ENCODE results near the gene THSD7A. TPM values are rescaled to one million over a fixed set of nuclear protein-coding genes. Genes with fewer than 3 reads are reported as not detected.

The THSD7A gene
- polyA plus RNA-seq, 1 donor (not counting 4 experiments of a cell fraction or from before 2014, with no cell fraction given): not detected

DNA sequence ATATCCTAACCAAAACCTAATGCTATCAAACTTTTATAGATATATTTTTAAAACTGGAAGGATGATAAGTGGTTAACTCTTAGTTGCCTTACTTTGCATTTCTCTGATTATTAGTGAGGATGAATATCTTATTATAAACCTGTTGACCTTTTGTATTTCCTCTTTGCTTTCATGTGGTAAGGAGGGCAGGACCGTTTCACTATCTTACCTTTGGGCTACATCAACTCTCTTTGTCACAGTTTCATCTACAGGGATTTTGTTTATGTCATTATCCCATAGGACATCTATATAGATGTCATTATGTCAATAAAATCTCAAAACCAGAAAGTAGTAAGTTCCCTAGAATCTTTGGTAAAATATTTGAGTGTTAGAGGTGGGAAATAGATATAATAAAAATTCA is 219.3 kb downstream of the THSD7A start:
- no peaks in the 10 kb centered on the region for H3K79me2 ChIP-seq (ENCODE audit: control insufficient read depth, insufficient read depth, low read length)
- dilution Hi-C loops (cut with MboI; ENCODE audit: extremely low pct_ligation_motif_present, low sequenced_read_pairs): no loop called here

DNA sequence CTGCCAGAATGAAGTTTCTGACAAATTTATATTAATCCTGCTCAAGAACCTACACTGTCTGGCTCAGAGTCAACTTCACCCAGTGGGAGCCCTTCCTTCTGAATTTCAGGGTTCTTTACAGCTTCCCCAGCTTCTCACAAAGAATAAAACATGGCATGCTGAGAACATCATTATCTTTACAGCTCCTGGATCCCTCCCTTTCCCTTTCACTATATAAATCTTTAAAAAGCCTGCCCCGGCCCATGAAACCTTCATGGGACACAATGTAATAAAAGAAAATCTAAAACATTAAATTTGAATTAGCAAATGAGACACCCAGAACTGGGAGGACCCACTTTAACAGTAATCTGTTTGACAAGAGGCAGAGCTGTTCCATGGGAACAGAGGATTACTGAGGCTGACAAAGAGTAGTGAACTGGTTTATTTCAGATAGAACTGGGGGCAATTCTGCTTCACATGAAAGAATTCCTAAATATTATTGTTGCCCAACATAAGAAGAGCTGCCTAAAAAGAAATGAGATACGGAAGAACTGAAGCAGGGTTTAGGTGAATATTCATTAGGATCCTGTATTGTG is 222.8 kb downstream of the THSD7A start:
- Histone ChIP-seq H2AFZ (ENCODE audit: control insufficient read depth, low read length) (no peak overlapping the region), H3K4me1 (ENCODE audit: control insufficient read depth, extremely low read depth, insufficient read depth, low read length) (no peaks in the 10 kb centered on the region), H3K4me3 (ENCODE audit: control insufficient read depth in 2 of 3, extremely low read depth in 1 of 3, insufficient read depth in 2 of 3, low read depth in 1 of 3, low read length in 3 of 3) (no peak overlapping the region), H3K79me2 (ENCODE audit: control insufficient read depth, insufficient read depth, low read length) (no peaks in the 10 kb centered on the region), H3K27ac (ENCODE audit: control insufficient read depth, insufficient read depth, low read length) (no peak overlapping the region), H3K9ac (ENCODE audit: control insufficient read depth, extremely low read depth, insufficient read depth, low read length) (no peak overlapping the region), H3K4me2 (ENCODE audit: control insufficient read depth, extremely low read depth, insufficient read depth, low read depth, low read length) (no peak overlapping the region), H3K36me3 (ENCODE audit: control insufficient read depth in 2 of 2, extremely low read depth in 1 of 2, insufficient read depth in 2 of 2, low read length in 2 of 2) (no peaks in the 10 kb centered on the region), H3K9me3 (ENCODE audit: control insufficient read depth, low read depth, low read length) (no peaks in the 10 kb centered on the region), H4K20me1 (ENCODE audit: control insufficient read depth, extremely low read depth, insufficient read depth, low read length) (no peaks in the 10 kb centered on the region), H3K9me1 (ENCODE audit: control insufficient read depth, extremely low read depth, insufficient read depth, low read length) (no peaks in the 10 kb centered on the region), H3K27me3 (ENCODE audit: control insufficient read depth, extremely low read depth, insufficient read depth, low read length) (no peaks in the 10 kb centered on the region)
- FAIRE-seq: no peak
- TF ChIP-seq EZH2 (IDR thresholded peaks at IDR 0.05; ENCODE audit: low read length): no peak
- TF ChIP-seq, protein P1, sequence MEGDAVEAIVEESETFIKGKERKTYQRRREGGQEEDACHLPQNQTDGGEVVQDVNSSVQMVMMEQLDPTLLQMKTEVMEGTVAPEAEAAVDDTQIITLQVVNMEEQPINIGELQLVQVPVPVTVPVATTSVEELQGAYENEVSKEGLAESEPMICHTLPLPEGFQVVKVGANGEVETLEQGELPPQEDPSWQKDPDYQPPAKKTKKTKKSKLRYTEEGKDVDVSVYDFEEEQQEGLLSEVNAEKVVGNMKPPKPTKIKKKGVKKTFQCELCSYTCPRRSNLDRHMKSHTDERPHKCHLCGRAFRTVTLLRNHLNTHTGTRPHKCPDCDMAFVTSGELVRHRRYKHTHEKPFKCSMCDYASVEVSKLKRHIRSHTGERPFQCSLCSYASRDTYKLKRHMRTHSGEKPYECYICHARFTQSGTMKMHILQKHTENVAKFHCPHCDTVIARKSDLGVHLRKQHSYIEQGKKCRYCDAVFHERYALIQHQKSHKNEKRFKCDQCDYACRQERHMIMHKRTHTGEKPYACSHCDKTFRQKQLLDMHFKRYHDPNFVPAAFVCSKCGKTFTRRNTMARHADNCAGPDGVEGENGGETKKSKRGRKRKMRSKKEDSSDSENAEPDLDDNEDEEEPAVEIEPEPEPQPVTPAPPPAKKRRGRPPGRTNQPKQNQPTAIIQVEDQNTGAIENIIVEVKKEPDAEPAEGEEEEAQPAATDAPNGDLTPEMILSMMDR (optimal IDR thresholded peaks at IDR 0.05 in 1 of 3, IDR thresholded peaks at IDR 0.05 in 1 of 3, conservative IDR thresholded peaks at IDR 0.05 in 1 of 3; ENCODE audit: extremely low read depth in 1 of 3, insufficient read depth in 2 of 3, low read length in 3 of 3): no peak
- DNase-seq (ENCODE audit: low read depth, low spot score): no peak
- dilution Hi-C loops (cut with MboI; ENCODE audit: extremely low pct_ligation_motif_present, low sequenced_read_pairs): no loop called here

More for the DNA sequence above, 219.3 kb downstream of the THSD7A start:
- Histone ChIP-seq H3K9ac (ENCODE audit: control insufficient read depth, extremely low read depth, insufficient read depth, low read length) (no peak overlapping the region), H3K27me3 (ENCODE audit: control insufficient read depth, extremely low read depth, insufficient read depth, low read length) (no peaks in the 10 kb centered on the region), H3K9me1 (ENCODE audit: control insufficient read depth, extremely low read depth, insufficient read depth, low read length) (no peaks in the 10 kb centered on the region), H3K4me1 (ENCODE audit: control insufficient read depth, extremely low read depth, insufficient read depth, low read length) (no peaks in the 10 kb centered on the region), H3K4me3 (ENCODE audit: control insufficient read depth in 2 of 3, extremely low read depth in 1 of 3, insufficient read depth in 2 of 3, low read depth in 1 of 3, low read length in 3 of 3) (no peak overlapping the region), H2AFZ (ENCODE audit: control insufficient read depth, low read length) (no peak overlapping the region), H3K36me3 (ENCODE audit: control insufficient read depth in 2 of 2, extremely low read depth in 1 of 2, insufficient read depth in 2 of 2, low read length in 2 of 2) (no peaks in the 10 kb centered on the region), H3K9me3 (ENCODE audit: control insufficient read depth, low read depth, low read length) (no peaks in the 10 kb centered on the region), H3K27ac (ENCODE audit: control insufficient read depth, insufficient read depth, low read length) (no peak overlapping the region), H3K4me2 (ENCODE audit: control insufficient read depth, extremely low read depth, insufficient read depth, low read depth, low read length) (no peak overlapping the region), H4K20me1 (ENCODE audit: control insufficient read depth, extremely low read depth, insufficient read depth, low read length) (no peaks in the 10 kb centered on the region)
- no peak for FAIRE-seq
- DNase-seq (ENCODE audit: low read depth, low spot score): no peak
- TF ChIP-seq, protein P1 (optimal IDR thresholded peaks at IDR 0.05 in 1 of 3, IDR thresholded peaks at IDR 0.05 in 1 of 3, conservative IDR thresholded peaks at IDR 0.05 in 1 of 3; ENCODE audit: extremely low read depth in 1 of 3, insufficient read depth in 2 of 3, low read length in 3 of 3): no peak
- TF ChIP-seq EZH2 (IDR thresholded peaks at IDR 0.05; ENCODE audit: low read length): no peak

Measured in keratinocyte (primary cell).